ENCODE measurements around the gene LMX1B.

The LMX1B gene

DNA sequence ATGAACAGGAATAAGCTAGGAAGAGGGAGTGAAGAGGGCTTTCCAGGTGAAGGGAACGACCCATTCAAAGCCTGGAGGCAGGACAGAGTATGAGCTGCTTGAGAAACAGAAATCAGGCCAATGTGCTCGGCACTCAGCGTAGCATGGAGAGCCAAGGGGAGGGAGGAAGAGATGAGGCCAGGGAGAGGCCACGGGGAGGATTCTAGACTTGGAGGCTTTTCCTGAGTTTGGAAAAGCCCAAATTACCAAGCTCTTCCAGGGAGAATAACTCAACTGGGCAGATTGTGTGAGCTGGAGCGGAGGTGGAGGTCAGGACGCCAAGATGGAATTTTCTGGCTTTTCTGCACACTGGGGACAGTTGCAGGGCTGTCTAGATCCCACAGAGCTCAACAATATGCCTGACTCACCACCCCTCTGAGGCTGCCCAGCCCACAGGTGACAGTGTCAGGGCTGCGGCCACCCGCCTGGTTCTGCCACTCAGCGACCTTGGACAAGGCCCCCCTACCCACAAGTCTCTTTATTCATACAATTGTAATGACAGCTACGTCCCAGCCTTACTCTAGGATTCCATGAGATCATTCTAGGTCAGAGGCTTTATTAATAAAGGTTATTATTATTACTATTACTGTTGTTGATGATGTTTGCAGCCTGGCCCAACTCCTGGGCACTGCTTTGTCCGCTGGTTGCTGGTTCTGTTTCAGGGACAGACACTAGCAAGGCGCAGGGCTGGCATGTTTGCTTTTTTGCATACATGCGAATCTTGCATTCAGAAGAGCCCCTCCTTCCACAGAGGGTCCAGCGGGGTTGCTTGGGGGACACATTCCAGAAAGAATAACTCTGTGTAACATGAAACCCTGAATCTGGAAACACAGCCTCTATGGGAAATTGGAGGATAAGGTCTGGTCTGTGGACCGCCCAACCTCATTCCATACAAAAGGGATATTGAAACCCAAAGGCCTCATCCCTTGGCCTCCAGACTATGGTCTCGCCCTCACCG lies 9.4 kb upstream of the LMX1B start:
- no peak for DNase-seq (ENCODE audit: low read depth in 2 of 2)

DNA sequence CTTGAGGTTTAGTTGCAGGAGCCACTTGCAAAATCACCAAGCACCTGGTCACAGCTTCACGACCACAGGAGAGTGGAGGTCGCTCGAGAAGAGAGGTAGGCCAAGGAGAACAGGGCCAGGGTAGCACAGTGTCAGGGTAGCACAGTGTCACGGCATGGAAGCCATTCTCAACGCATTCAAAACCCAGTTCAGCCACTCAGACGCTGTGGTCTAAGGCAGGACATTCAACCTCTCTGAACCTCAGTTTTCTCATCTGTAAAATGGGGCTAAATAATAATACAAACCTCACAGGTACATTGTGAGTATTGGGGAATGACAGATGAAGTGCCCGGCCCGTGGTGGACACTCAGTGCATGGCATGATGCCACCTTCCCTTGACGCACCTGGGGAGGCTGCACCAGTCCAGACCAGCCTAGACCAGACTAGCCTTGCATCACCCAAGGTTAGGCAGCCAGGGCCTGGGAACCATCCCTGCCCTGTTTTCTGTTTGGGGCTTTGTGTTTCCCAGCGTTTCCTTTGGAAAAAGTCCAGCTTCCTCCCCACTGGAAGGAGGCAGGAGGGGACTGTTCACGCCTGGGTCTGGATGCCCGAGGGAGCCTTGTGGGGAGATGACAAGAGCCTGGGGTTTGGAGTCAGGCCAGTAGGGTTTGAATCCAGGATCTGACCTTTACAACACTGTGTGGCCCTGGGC lies 7.8 kb upstream of the LMX1B start:
- no peak for DNase-seq (ENCODE audit: low read depth in 2 of 2)

DNA sequence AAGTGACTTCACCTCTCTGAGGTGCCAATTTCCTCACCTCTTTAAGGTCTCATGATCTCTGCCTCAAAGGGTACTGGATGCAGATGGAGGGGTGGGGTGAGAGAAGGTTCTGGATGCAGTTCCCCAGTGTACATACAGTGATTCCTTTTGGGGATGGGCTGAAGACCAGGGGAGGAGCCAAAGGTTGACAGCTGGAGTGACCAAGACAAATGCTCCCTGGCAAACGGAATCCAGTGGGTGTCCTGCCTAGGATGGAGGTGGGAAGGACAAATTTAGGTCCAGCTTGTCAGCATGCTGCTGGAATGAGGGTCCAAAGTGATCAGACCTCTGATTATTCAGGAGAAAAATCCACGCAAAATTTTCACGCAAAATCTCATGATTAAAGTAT lies 7.3 kb upstream of the LMX1B start:
- DNase-seq (ENCODE audit: low read depth in 2 of 2) = no peak

DNA sequence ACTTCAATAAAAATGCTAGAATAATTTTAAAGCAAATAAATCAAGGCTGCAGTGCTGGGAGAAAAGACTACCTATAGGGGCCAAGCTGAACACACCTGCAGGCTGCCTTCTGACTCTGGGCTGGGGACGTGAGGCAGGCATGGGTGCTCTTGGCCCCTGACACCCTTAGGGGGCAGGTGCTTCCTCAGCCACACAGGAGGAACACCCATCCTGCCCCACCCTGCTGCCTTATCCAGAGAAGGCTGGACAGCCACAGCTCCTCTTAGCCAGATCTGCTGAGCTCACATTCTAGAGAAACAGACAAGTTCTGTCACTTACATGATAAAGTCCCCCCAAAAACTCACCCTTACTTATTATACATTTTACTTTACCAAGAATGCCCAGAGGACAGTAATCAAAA lies 6.6 kb upstream of the LMX1B start:
- no peak for DNase-seq (ENCODE audit: low read depth in 2 of 2)

DNA sequence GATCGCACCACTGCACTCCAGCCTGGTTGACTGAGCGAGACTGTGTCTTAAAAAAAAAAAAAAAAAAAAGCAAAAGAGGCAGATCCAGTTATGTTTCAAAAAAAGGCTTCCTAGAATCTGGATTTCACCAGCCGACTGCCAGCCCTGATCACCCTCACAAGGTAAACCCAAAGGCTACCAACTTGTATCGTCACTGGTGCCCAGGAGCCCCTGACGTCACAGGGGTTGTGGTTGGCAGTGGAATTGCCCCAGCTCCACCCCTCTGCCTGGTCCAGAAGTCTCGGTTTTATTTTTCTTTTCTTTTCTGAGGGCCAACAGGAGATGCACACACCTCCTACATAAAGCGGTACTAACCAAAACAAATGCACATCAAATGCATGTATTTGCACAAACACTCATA lies 6.0 kb upstream of the LMX1B start:
- no peak for DNase-seq (ENCODE audit: low read depth in 2 of 2)

DNA sequence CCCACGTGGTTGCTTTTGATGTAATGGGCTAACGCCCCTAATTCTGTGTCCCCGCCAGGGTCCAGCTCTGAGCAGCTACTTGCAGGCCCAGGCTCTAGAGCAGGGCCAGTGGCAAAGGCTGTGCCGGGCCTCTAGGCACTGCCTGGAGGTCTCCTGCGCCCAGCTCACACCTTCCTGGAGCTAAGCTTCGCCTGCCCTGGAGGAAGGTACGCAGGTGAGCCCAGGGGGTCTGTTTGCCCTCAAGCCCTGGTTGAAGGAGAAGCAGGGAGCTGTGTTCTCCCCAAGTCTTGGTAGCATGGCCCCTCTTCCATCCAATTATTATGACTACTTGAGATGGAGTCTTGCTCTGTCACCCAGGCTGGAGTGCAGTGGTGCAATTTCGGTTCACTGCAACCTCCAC lies 5.2 kb upstream of the LMX1B start:
- no peak for DNase-seq (ENCODE audit: low read depth in 2 of 2)

DNA sequence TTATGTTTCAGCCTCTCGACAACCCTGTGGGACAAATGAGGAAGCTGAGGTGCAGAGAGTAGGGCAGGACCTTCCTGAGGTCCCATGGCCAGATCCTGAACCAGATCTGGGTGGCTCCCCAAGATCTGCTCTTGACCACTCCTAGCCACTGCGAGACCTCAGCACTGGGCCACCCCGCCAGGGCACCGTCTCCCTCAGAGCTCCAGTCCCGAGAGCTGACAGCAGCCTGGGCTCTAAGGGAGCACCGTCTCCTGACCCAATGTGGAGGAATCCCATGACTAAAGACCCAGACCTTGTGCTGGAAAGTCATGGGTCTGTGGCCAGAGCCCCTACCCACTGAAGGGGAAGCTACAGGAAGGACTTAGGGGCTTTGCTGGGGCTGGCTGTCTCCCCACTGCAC lies 4.5 kb upstream of the LMX1B start:
- DNase-seq (ENCODE audit: low read depth in 2 of 2) = no peak

DNA sequence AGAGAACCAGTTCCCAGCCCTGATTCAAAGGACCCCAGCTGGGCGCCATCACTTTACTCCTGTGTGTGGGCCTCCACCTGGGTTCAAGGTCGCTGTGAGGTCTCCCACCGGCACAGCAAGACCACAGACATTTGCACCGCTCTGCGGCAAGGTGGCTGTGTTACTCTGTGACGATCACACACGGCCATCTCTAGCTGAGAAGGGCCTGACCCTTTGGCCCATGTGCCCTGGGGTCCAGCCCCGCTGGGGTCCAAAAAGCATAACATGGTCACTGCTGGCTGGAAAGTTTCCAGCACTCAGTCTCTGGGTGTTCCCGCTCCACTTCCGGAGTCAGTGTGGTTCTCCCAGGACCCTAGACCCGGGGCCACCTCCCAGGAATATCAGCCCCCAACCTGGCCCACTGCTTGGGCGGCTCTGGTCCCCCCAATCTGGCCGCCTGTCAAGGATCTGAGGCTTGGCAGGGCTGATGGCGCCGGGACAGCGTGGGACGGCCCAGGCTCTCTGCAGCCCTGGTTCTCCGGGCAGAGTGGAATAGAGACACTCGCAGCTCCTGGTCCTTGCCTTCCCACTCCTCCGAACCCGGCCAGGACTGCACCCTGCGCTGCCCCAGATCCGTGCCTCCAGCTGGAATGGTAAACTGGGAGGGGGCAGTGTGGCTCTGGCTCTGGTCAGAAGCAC lies 3.9 kb upstream of the LMX1B start:
- no peak for DNase-seq (ENCODE audit: low read depth in 2 of 2)

DNA sequence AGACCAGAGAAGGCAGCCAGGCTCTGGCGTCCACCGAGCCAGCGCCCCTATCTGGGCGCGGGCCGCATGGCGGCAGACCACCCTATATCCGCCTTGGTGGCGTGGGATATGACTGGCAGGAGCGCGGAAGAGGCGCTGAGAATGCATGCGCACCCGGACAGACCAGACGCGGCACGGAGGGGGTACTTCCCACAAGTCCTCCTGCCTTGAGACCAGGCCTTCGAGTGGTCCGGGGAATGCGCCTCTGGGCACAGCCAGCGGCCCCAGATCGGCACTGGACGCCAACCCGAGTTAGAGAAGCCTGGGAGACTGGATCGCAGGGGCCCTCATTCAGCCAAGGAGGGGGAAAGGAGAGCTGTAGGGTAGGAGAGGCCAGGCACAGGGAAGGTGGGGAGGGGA lies 2.5 kb upstream of the LMX1B start:
- no peak for DNase-seq (ENCODE audit: low read depth in 2 of 2)

DNA sequence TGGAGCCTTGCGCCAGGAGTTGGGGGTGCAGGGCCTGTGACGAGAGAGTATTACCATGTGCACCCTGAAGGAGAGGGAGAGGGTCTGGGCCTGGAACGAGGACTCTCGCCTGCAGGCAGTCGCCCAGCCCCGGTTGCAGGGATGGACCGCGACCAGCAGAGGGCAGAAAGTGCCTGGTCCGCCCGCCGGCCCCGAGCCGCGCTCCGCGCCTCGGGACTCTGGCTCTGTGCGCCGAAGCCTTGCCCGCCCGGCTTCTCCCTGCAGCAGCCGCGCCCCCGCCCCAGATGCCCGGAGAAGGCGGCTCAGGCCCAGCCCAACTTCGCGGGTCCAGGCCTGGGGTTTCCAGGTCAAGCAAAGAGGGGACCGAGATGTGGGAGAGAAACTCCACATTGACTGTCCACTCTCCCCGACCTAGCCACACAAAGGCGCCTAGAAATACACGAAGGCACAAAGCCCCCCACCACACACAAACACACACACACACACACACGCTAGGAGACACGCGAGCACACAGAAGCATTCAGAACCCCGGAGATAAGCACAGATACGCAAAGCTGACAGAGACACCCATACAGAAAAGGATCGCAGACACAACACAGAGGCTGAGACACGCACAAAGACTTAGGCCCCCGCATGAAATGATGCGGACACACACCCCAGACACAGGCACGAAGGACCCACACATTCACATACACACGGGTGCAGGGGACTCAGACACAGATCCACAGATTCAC lies 2.0 kb upstream of the LMX1B start:
- DNase-seq (ENCODE audit: low read depth in 2 of 2) = peak; percentile 73 to 75

DNA sequence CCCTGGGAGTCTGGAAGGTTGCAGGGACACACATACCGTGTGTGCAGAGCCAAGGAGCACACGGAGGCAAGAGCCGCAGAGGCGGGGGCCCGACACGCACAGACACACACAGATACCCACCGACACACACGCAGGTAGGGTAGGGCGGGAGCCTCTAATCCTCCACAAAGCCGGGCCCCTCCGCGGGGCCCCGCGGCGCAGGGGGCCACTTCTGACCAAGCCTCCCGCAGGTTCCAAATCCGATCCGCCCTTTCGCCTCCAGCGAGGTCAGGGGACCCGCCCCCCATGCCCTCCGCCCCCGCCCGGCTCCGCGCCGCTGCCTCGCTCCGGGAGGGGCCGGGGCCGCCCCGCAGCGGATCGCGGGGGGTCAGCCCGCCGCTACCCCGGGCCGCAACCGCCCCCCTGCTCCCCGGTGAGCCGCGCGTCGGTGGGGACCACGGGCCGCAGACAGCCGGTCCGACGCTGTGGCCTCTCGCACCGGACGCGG lies 1.4 kb upstream of the LMX1B start:
- no peak for DNase-seq (ENCODE audit: low read depth in 2 of 2)

DNA sequence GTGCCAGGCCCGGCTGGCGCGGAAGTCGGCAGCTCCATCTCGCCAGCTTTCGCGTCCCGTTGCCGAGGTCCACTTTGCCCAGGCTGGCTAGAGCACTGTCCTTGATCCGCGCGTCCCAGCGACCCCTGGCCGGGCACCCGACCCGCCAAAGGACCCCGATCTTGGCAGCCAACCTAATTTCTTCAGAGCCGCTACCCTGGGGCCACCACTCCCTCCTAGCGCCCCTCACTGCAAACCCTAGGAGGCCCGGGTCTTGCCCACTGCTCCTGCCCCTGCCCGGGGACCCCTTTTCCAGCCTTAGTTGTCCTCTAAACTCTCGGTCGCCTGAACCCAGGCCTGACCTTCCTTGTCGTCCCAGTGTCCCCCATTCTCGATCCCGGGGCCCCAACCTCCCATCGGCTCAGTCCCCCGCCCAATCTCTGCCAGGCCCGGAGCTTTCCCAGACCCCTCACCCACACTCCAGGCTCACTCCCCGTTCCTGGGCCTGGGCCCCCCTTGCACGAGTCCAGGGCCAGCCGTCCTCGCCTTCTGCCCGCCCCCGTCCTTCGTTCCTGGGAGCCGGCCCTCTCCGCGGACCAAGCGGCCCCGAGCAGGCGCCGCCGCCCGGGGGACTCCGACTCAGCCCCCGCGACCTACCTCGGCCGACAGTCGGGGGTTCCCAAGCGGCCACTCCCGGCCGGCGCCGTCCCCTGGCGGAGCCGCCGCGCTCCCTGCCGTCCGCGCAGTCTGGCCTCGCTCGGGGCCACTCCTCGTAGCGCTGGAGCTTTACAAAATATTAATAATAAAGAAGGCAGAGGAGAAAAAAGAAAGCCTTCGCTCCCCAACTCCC lies 701 bp upstream of the LMX1B start:
- no peak for DNase-seq (ENCODE audit: low read depth in 2 of 2)

DNA sequence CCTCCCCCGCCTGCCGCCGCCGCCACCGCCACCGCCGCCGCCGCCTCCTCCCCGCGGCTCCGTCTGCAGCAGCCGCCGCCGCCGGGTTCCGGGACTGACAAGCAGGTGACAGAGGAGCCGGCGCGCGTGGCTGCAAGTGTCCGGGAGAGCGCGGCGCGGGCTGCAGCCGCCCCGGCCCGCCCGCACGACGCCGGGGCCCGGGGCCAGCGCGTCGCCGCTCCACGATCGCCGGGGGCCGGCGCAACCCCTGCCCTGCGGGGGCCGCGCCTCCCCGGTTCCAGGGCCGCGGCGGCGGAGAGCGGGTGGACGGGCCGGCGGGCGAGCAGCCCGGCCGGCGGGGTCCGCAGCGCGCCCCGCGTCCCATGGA lies 343 bp downstream of the LMX1B start:
- no peak for DNase-seq (ENCODE audit: low read depth in 2 of 2)

DNA sequence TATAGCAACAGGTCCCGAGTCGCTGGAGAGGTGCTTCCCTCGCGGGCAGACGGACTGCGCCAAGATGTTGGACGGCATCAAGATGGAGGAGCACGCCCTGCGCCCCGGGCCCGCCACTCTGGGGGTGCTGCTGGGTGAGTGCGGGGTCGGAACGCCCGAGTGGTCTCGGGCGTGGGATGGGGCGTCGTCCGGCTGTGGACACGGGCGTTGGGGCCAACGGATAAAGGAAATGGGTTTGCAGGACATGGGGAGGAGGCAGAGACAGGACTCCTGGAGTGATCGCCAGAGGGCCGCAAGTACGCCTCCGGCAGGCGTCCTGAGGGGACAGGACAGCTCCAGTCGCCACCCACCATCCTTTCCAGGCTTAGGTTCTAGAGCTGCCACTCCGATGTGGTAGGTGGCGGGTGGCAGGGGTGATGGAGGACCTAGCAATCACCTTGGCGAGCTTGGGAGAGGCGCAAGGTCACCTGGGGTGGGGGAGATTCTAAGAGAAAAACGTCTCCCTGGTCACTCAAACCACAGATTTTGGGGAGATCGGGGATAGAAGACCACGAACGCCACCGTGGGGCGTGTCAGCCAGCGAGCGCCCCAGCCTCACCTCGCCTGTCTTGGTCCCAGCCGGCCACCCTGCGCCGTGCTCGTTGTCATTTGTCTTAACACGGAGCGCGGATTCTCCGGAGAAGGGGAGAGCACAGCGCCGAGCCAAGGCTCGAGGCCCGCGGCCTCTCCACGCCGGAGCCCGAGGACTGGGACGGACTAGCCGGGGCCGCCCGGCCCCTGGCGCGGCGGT lies 922 bp downstream of the LMX1B start:
- no peak for DNase-seq (ENCODE audit: low read depth in 2 of 2)

DNA sequence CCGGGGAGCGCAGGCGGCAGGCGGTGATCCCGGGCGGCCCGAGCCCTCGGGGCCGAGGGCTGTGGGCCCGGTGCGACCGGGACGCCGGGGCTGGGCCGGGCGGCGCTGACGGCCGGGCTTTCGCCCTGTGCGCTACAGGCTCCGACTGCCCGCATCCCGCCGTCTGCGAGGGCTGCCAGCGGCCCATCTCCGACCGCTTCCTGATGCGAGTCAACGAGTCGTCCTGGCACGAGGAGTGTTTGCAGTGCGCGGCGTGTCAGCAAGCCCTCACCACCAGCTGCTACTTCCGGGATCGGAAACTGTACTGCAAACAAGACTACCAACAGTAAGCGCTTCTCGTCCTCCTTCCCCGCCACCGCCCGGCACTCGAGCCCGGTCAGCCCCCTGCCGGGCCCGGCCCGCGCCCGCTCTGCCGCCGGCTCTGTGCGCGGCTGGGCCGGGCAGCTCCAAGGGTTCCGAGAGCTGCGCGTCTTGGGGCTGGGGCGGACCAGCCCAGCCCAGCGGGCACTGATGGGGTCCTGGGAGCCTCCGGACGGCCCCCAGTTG lies 1.6 kb downstream of the LMX1B start:
- DNase-seq (ENCODE audit: low read depth in 2 of 2) = no peak

DNA sequence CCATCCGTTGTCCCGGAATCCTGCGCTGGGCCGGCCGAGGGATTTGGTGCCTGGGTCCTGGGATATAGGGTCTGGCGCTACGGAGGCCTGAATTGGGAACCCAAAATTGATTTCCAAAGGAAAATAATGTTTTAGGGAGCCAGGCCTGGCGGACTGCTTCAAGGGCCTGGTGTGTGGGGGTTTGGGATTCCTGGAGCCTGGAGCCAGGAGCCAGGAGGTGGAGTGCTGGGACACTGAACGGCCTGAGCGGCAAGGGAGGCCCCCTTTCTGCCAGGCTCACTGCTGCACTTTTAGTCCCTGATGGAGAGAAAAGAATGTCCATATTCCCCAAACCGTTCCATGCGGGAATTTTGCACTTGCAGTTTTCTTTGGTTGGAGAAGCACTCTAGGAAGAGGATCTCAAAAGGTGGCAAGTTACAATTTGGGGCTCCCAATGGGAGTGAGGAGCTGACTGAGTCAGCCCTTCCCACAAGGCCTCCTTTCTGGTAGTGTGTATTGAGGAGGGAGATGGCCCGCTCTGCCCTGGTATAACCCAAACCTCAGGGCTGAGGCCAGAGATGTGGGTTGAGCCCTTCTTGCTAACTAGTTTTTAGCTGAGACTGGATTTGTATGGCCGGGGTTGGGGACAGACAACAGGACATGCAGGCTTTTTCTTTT lies 2.2 kb downstream of the LMX1B start:
- no peak for DNase-seq (ENCODE audit: low read depth in 2 of 2)

DNA sequence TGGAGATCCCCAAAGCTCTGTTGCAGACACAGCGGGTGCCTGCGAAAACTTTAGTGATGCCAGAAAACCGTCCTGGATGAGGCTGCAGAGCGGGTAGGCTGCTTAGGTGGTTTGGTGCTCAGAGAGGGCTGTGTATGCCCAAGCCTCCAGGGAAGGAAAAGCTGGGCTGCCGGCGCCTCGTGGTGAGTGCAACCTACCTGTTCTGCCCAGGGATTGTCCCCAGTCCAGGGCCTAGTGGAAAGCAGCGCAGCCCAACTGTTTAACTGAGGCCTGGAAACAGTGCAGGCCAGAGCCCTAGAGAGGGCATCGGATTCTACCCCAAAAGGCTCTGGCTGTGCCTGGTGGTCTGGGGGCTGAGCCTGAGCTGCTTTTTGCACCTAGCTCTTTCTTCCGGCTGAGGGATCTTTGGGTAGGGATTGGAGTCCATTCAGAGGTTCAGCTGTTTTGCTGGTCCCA lies 2.8 kb downstream of the LMX1B start:
- DNase-seq (ENCODE audit: low read depth in 2 of 2) = no peak

DNA sequence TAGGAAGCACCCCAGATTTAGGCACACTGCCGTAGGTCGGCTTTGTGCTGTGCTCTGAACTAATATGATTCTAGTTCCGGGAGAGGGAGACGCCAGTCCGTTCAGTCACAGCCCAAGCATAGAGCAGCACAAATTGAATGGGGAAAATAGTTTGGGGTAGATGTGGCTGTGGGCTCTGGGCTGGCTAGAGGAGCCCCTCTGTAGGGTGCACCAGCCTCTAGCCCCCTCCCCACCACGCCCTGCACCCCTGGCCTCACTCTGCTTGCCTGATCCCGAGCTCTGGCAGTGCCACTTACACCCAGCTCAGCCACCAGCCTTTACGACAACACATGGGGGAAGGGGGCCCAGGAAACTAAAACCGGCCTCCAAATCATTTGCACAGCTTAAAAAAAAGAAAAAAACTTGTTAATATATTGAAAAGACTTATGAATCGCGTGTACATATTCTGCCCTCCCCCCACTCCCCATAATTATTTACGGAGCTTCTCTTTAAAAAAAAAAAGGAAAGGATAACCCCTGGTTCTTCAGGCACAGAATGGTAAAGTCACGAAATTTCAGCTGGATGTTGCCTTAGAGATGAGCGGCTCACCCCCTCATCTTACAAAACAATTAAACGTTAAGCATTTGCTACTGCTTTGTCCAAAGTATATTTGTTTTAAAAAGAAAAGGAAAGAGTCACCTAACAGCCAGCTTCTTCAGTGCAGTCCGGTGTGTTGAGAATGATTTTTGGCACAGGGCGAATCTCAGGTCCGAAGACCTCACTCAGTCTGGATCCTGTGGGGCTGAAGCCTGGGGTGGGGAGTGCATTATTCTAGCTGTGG lies 3.5 kb downstream of the LMX1B start:
- no peak for DNase-seq (ENCODE audit: low read depth in 2 of 2)

All from stimulated activated CD4-positive, alpha-beta T cell treated with anti-CD3 and anti-CD28 coated beads, Interleukin-4, amount 100 ng/mL, for 48 hours (primary cell).